HG03108 (cell line): Measurements from ENCODE around the gene EXOC6B.
"Not testable (repeated sequence)": the region's sequence is repeated elsewhere in the genome, so short reads cannot be mapped to it uniquely, and the experiment has no call there.

ENCODE experiments used
- ATAC-seq: cut with Tn5 transposase; IDR thresholded peaks from one replicate; pipeline ENCODE4 v1.9.1; 2021; ENCODE audit warnings: moderate library complexity; ENCODE audit not compliant: unreplicated experiment

Gene EXOC6B

GRCh38 chr2:72619626-72620025 is 206.2 kb downstream of the EXOC6B start:
- ATAC-seq = no peak

- no peak for ATAC-seq
Measured at GRCh38 chr2:72613931-72614330, 211.9 kb downstream of the EXOC6B start.

- ATAC-seq = no peak
Measured at GRCh38 chr2:72612614-72613160, 213.1 kb downstream of the EXOC6B start.

- no peak for ATAC-seq
Measured at GRCh38 chr2:72607189-72607588, 218.6 kb downstream of the EXOC6B start.

GRCh38 chr2:72605836-72606442 is 219.9 kb downstream of the EXOC6B start:
- no peak for ATAC-seq

GRCh38 chr2:72604468-72604867 is 221.4 kb downstream of the EXOC6B start:
- ATAC-seq = no peak

GRCh38 chr2:72603481-72603880 is 222.4 kb downstream of the EXOC6B start:
- ATAC-seq = no peak

- no peak for ATAC-seq
Measured at GRCh38 chr2:72602711-72603110, 223.1 kb downstream of the EXOC6B start.

GRCh38 chr2:72602095-72602494 is 223.7 kb downstream of the EXOC6B start:
- ATAC-seq = no peak

GRCh38 chr2:72583836-72584235 is 242.0 kb downstream of the EXOC6B start:
- ATAC-seq = not testable (repeated sequence)

- no peak for ATAC-seq
Measured at GRCh38 chr2:72583376-72583775, 242.5 kb downstream of the EXOC6B start.

- ATAC-seq = no peak
Measured at GRCh38 chr2:72581560-72582181, 244.2 kb downstream of the EXOC6B start.

GRCh38 chr2:72579591-72580180 is 246.1 kb downstream of the EXOC6B start:
- no peak for ATAC-seq

- ATAC-seq = no peak
Measured at GRCh38 chr2:72576861-72577260, 249.0 kb downstream of the EXOC6B start.

GRCh38 chr2:72576459-72576858 is 249.4 kb downstream of the EXOC6B start:
- ATAC-seq = no peak

- no peak for ATAC-seq
Measured at GRCh38 chr2:72574886-72575285, 250.9 kb downstream of the EXOC6B start.

GRCh38 chr2:72573232-72573631 is 252.6 kb downstream of the EXOC6B start:
- no peak for ATAC-seq

GRCh38 chr2:72572501-72572900 is 253.3 kb downstream of the EXOC6B start:
- ATAC-seq = no peak

GRCh38 chr2:72570413-72570812 is 255.4 kb downstream of the EXOC6B start:
- ATAC-seq = no peak

GRCh38 chr2:72562451-72563153 is 263.2 kb downstream of the EXOC6B start:
- ATAC-seq = no peak

GRCh38 chr2:72561621-72562318 is 264.1 kb downstream of the EXOC6B start:
- ATAC-seq = no peak
